ENCODE results near the gene CACNA1D.

DNA sequence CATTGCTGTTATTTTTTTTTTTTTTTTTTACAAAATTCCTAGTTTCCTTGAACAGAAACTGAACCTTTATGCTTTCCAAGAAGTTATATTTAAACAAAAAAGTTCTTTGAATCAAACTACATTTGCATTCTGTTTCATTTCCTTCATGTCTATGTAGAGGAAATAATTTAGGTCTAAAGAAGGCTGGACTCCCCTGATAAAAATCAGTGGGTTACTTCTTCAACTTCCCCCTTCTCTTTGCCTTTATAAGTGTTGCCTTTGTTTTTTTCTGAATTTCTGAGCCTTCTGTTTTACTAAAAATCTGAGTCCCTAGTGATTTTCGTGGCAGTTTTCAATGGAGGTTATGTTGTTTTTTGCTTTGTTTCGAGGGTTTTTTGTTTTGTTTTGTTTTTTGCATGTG lies 199.0 kb downstream of the CACNA1D start:
- TF ChIP-seq EZH2 (IDR thresholded peaks at IDR 0.05; ENCODE audit: low read length) (no peak), CTCF (optimal IDR thresholded peaks at IDR 0.05 in 1 of 3, IDR thresholded peaks at IDR 0.05 in 1 of 3, conservative IDR thresholded peaks at IDR 0.05 in 1 of 3; ENCODE audit: extremely low read depth in 1 of 3, insufficient read depth in 2 of 3, low read length in 3 of 3) (no peak)
